NOMO-1 treated with dmso at 0.1 percent for 144 hours (cell line): ENCODE measurements around the gene XRN2.

Source experiments
- DNase-seq: peaks from one replicate; lab custom pipeline; 2025; ENCODE audit not compliant: unreplicated experiment; lab: John Stamatoyannopoulos, UW

The XRN2 gene

DNA sequence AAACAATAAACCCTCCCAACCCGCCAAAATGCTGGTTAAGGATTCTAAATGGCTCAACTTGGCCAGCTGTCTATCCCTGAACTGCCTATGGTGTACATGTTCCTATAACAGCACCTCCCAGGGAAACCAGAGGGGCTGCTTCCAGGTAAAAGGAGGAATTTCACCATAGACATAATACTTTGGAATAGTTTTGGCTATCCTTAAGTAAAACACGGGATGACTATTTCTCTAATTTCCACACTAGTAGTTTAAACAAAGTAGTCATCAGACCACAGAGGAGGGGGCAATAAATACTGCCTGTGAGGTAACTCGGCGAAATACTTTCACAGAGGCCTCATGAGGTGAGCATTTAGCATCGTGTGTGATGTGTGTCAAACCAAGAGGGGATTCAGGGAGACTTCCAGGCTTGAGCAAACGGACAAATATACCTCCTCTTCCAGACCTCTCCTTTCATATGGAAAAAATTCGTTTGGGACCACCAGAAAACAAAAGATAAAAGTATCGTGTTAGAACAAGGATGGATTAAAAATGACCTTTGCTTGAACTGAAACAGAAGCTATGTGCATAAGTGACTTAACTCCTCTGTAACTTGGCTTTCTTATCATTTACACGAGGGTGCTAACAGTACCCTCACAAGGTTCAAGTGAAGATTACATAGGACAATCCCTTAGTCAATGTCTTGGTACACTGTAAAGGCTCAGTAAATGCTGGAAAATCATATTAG, 1.0 kb upstream of the XRN2 start:
- DNase-seq: no peak

DNA sequence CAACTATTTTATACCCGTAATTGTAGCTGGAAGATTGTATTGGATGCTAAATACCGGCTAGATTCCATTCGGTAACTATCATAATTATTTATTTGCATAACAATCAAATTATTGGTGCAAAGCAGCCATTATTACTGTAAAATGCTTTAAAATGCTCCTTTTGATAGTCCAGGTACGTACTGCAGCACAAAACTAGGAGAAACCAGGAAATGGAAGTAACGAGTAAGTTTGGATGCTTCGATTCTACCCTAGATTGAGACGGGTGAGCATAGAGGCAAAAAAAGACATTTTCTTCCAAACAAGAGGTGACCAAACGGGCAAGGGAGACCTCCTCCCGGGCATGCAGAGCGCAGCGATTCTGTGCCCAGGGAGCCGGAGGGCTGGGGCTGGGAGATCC, 469 bp upstream of the XRN2 start:
- no peak for DNase-seq

DNA sequence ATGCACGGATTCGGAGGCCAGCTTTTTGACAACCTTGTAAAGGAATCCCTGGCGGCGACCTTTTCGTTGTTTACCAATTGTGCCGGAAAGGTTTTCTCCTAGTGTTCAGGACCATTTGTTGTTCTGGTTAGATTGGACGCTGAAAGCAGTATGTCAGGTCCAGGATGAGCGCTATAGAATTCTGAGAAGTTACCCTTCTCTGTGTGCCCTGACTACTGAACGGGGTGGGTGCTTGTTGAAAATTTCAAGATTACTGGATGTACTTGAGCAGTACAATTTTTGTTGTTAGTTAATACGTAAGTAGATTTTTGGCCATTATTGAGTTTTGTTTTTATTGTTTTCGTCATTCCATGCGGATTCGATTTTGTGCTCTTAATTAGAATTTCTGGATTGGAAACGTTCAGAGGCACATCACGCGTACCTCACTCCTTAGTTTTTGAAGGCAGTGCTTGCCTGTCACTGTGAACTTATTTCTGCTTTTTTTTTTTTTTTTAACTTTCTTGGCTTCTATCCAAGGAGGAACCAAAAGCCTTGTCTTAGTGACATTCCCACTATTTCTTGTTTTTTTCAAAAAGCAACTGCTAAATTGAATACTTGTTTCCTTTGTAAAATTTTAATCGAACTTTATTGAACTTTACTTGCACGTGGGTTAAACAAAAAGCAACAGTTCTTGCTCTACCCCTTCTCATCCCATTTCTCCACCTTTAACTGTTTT, 898 bp downstream of the XRN2 start:
- no peak for DNase-seq

DNA sequence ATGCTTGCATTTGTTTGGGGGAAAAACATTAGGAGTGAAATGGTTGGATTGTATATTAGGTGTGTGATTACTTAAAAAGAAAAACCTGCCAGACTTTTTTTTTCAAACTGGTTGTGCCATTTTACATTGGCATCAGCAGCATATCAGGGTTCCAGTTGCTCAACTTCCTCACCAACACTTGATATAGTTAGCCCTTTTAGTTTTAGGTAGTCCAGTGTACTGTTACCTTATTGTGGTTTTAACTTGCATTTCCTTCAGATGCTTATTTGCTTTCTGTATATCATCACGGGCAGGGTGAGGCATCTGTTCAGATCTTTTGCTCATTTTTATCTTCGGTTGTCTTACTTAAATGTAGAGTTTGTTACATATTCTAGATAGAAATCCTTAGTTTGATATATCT, 5.2 kb downstream of the XRN2 start:
- DNase-seq: no peak

DNA sequence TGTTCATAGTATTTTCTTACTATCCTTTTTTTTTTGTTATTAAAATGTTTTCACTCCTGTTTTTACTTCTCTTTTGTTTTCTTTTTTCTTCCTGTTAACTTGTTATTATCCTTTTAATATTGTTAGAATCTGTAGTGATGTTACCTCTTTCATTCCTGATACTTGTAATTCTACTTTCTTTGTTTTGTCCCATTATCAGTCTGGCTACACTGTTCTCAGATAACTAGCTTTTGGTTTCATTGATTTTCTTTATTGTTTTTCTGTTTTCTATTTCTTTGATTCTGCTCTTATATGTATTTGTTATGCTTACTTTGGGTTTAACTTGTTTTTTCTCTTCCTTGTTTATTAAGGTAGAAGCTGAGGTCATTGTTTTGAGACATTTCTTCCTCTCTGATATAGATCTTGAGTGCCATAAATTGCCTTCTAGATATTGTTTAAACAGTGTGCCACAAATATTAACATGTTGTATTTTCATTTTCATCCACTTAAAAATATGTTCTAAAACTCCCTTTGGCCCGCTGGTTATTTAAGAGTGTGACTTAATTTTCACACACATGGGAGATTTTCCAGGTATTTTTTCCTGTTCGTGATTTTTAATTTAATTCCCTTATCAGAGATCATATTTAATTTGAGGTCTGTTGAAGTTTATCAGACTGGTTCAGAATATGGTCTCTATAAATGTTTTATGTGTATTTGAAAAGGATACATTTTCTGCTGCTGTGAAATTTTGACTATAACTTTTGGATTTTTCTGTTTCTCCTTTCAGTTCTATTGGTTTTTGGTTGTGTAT, 6.7 kb downstream of the XRN2 start:
- DNase-seq: no peak

DNA sequence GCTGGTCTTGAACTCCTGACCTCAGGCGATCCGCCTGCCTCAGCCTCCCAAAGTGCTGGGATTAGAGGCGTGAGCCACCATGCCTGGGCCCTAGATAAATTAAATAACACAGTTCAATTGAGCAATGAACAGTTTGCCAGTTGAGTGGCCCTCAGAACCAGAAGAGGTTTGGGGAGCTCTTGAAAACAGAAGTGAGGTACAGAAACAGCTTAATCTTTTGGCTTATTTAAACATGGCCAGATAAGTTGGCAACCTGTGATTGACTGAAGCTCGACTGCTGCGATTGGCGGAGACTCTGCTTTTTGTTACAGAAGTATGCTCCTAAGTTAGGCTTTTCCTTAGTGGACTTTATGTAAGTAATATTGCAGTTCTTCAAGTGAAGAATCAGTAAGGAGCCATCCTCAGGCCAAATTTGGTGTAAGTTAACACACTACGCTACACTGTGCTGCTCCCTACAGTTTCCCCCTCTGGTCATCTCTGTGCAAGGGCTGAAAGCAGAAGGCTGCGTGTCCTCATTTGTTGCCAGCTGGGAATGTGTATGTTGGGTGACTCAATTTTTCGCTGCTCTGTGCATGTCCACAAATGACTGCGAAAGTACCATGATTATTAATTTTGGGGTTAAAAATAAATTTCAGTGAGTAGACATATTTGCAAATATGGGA, 9.8 kb downstream of the XRN2 start:
- no peak for DNase-seq

DNA sequence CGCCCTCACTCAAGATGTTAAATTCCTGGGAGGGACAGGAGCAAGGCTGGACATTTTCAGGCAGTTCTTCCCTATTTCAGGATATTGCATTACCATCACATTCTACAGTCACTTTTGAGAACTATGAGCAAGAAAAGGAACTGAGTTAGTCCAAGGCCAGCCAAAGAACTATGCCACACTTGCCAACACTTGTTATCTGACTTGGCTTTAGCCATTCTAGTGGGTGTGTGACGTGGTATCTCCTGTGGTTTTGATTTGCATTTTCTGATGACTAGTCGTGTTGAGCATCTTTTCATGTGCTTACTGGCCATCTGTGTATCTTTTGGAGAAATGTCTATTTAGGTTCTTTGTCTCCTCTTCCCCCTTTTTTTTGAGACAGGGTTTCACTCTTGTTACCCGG, 12.0 kb downstream of the XRN2 start:
- no peak for DNase-seq

DNA sequence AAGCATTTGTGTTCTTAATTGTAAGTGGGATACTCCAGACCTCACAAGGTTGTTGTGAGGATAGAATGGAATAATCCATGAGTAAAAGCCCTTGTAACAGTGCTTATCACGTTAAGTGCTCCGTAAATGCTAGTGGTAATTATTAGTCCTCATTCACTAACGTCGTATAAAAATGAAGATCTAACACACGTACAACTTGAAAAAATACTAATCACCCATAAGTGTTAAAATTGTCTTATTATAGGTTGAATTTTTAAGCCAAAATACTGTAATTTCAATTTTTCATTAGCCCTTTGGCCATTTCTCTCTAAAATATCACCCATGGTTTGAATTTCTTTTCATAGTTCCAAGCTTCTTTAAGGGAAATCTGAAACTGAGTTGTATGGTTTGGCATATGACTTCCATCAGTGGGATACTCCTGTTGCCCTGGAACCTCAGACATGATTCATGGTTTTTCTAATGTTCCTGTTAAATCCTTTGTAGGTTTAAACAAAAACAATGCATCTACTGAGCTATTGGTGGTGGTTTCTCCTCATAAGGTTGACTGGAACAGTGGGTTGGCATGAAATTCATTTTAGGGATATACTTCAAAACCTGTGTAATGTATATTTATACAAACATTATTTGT, 19.1 kb downstream of the XRN2 start:
- no peak for DNase-seq

DNA sequence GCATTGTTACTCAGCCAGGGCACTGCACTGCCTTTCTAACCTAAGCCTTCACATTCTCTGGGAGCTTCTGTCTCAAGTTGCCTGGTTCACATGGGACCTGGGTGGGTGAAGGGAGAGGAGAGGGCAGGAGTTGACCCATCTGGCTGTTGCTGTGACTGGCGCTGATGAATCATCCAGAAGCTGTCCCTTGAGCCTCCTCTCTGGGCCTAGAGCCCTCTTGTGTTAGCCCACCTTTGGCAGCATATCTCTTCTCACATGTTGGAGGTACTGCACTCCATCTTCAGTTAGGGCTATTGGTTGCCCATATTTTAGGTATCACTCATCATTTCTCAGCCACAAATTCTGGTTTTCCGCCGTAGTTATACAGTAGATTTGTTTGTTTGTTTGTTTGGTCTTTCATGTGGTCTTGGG, 19.8 kb downstream of the XRN2 start:
- no peak for DNase-seq

DNA sequence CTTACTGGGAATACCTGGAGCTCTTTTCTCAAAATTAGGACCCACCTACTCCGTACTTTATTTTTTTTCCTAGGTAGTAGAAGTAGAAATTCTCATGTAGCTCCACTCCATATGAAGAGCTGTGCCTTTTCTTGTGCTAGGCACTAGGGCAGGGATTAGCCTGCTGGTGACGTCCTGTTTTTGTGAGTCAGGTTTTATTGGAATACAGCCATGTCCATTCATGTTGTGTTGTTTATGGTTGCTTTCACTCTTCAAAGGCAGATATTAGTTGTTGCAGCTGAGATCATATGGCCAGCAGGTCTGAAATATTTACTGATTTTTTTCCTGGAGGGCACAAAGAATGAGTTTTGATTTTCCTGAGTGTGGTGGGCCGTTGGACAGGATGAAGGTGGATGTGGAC, 20.5 kb downstream of the XRN2 start:
- DNase-seq: no peak

DNA sequence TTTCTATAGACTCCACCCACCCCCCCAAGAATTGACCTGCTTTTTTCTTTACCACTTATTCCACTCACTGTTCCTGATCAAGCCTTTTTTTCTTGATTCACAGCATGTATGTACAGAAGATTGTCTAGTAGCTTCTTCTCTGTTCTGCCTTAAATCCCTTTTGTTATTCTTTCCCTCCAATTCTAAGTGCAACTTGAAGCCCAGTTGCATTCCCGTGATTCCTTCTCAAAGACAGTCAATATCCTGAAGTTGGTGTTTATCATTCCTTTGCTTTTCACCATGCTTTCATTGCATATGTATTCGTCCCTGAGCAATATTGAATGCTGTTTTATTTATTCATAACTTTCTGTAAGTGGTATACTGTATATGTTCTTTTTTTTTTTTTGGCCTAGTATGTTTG, 21.0 kb downstream of the XRN2 start:
- DNase-seq: no peak

DNA sequence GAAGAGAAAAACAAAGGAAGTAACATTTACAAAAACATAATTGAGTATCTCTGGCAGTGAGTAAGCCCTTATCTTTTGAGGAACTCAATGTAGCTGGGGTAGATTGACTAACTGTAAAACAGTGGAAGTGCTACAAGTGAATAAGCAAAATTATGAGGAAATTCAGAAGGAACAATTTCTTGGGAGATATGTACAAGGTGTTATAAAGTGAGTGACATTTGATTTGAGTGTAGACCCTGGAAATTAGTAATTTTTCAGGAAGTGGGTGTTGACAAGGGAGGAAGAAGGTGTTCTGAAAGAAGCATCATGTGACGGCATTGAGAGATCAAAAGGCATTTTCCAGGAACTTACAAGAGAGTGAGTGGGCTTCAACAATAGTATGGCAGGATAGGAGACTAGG, 22.2 kb downstream of the XRN2 start:
- DNase-seq: no peak

DNA sequence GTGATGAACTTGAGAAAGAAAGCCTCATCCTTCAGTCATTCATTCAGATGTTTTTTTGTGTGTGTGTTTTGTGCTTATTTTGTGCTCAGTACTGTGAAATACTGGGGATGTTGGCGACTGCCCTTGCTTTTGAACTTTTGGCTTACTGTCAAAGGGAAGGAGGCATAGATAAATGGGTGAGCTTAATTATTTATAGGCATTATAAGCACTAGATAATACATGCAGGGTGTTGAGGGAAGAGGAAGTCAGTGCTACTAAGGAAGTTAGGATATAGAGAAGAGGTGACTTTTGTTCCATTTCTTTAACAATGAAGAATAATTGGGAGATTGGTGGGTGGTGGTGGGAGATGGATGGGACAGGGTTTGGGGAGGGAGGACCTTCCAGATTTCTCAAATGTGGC, 23.6 kb downstream of the XRN2 start:
- DNase-seq: no peak

DNA sequence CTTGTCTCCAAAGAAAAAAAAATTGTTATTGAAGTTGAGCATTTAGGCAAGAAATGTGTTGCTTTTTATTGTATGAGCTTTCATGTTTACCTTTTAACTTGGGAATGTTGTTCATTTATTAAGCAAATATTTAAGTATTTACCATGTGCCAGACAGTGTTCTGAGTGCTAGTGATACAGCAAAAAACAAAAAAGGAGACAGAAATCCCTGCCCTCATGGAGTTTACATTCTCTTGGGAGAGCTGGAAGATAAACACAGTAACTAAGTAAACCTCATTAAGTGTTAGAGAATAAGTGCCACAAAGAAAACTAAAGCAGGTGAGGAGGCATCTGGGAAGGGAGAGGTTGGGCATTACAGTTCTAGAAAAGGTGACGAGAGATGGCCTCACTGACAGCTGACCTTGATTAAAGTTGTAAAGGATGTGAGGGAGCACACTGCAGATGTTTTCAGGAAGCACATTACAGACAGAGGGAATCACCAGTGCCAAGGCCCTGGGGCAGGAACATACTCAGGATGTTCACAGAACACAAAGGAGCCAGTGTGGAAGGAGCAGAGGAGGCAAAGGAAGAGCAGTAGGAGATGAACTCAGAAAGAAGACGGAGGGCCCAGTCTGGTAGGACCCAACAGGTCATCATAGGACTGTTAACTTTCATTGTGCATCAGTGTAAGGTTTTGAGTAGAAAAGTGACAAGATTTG, 33.5 kb downstream of the XRN2 start:
- no peak for DNase-seq

DNA sequence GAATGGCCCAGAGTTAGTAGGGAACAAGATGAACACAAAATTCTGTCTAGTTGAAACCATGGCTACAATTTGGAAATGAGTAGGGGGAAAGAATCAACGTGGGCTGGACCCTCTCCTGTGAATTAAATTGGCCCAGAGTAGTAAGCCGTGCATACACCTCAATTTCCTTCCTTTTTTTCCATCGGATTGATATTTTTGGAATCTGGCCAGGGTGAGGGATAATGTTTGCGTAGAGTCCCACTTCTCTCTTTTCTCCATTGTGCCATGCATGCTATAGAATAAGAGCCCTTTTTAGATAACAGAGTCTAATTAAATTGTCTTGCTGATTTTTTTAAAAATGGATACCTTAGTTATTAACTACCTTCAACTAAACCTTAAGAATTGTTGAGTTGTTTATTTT, 35.2 kb downstream of the XRN2 start:
- no peak for DNase-seq

DNA sequence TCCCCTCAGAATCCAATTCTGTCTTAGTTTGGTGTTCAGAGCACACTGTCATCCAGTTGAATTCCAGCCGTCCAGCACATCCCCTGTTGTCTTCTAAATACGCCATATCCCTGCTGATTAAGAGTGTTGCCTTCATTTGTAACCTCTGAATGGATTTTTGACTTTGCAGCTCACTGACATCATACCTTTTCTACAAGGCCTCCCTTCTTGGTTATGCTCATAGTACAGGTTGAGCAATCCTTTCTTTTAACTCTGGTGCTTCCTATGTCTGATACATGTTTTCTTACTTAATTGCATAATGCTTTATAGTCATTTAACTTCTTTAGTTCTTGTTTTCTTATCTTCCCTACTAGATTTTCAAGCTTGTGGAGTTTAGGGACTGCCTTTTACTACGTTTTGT, 36.4 kb downstream of the XRN2 start:
- no peak for DNase-seq

DNA sequence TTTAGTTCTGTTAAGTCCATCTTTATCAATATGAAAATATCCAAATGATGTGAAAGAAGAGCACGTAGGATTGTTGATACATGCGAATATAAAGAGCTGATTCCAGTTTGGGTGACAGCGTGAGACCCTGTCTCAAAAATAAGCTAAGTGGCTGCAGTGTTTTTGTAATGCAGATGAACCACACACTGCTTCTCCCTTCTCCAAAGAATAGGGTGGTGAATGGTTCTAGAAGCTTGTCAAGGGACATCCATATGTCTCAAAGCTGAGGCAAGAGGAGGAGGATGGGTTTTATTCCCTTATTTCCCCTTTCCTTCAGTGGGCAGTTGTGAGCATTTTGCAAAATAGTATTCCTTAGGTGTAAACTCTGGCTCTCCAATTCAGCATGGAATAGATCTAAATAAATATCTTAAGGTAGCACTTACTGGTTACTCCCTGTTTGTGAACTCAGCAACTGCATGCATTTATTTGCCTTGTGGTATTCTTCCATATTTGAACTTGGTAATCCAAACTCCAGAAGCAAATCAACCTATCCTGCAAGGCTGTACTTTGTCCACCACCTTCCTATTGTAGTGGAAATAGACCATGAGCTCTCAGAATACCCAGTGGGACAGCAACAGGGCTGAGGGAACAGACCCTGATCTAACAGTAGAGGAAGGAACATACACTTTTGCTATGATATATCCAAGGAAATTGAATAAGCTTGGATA, 38.0 kb downstream of the XRN2 start:
- no peak for DNase-seq

DNA sequence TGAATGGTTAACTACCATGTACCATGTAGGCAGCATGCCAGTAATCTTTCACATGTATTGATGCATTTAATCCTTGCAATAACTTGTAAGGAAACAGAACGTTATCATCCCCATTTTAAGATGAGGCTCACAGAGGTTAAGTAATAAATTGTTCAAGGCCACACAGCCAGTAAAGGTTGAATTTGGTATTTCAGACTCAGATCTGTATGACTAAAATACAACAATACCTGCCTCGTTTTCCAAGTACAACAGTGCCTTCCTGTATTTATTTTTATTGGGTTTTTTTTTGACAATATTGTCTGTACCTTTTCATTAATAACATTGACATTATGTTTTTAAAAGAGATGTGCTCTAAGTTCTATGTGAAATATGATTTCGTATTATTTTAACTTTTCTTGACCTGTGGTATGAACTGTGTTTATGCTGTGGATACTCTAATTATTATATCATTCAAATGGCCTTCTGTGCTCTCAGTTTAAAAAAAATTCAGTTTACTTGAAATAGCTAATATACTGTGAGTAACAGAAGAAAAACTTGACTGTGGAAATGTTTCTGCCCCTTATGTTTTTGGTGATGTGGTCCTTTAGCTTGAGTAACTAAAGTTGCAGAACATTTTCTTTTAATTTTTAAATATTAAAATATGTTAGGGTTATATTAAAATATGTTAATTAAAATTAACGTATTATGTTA, 39.7 kb downstream of the XRN2 start:
- no peak for DNase-seq

DNA sequence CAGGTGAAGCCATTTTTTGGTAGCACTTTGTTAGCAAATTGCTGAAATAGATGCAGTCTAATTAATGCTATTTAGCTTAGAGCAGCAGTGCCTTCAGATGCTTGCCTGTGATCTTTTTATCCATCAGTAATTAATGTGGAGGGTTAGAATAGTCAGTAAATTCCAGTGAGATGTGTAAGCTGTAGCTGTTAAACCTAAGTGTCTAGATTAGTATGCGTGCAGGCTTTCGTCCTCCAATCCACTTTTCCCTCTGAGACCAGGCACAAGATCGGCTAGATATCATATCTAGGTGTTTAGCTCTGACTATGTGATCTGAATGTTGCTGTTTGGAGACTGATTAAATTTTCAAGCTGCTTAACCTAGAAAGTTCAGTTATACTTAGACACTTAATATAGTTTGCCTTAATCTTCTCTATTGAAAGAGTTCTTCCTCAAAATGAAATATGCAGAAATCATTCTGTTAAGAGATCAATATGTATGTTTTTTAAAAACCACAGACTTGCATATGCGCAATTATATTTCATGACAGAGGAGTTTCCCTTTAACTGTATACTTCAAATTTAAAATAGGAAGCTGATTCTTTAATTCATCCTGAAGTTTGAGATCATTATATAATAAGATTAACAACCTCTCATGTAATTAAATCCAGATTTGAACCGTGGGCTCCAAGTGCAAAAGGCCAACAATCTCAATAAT, 41.2 kb downstream of the XRN2 start:
- DNase-seq: no peak
